Kidney (tissue), 14 donors: Measurements from ENCODE around the gene TSPAN1. TPM values are rescaled to one million over a fixed set of nuclear protein-coding genes. Genes with fewer than 3 reads are reported as not detected.
A peak's percentile ranks its signal among the peaks of the same experiment; 100 is the strongest.

Experiments
- DNase-seq, 5 donors: peaks; one replicate each; pipeline ENCODE4 v3.0.0-alpha.2; 2013 to 2020
- FAIRE-seq: peaks from 2 replicates; lab custom pipeline; 2012; peaks lifted over from hg19 to GRCh38; lab: Jason Lieb, UNC
- H3K27ac ChIP-seq, 2 donors: one replicate each; pipeline ENCODE4 v1.7.0; 2013; ENCODE audit warnings: low read depth in 2 of 2, low read length in 2 of 2, inconsistent platforms in 1 of 2
- H3K27me3 ChIP-seq: one replicate; pipeline ENCODE4 v1.7.1; 2013; ENCODE audit warnings: low read length, inconsistent platforms; ENCODE audit not compliant: control insufficient read depth, insufficient read depth
- H3K36me3 ChIP-seq, 3 donors: one replicate each; pipeline versions ENCODE4 v1.7.0 to v1.7.1; 2013; ENCODE audit warnings: low read length in 3 of 3, control low read depth in 1 of 3, inconsistent platforms in 1 of 3; ENCODE audit not compliant: insufficient read depth in 3 of 3, control insufficient read depth in 2 of 3
- H3K4me1 ChIP-seq, 3 donors: one replicate each; pipeline versions ENCODE4 v1.7.0 to v1.7.1; 2013; ENCODE audit warnings: low read length in 3 of 3, inconsistent platforms in 1 of 3, low read depth in 1 of 3; ENCODE audit not compliant: control insufficient read depth in 2 of 3, insufficient read depth in 2 of 3
- H3K4me3 ChIP-seq, 3 donors: one replicate each; pipeline versions ENCODE4 v1.7.0 to v1.8.1; 2013; ENCODE audit warnings: low read length in 3 of 3, control low read depth in 1 of 3, inconsistent platforms in 1 of 3
- H3K9ac ChIP-seq, 3 donors: one replicate each; pipeline versions ENCODE4 v1.7.0 to v1.7.1; 2013; ENCODE audit warnings: low read length in 3 of 3, control low read depth in 1 of 3, inconsistent platforms in 1 of 3
- H3K9me3 ChIP-seq, 3 donors: one replicate each; pipeline versions ENCODE4 v1.7.0 to v1.7.1; 2013; ENCODE audit warnings: low read length in 3 of 3, control low read depth in 1 of 3, inconsistent platforms in 1 of 3; ENCODE audit not compliant: control insufficient read depth in 2 of 3, insufficient read depth in 1 of 3
- CTCF ChIP-seq: IDR thresholded peaks from 3 replicates; pipeline ENCODE4 v1.5.1; 2012; ENCODE audit warnings: mild to moderate bottlenecking, moderate library complexity, borderline replicate concordance; ENCODE audit not compliant: insufficient read depth; ENCODE audit errors: extremely low read depth
- intact Hi-C: fragments of 100-400 bp; cut with DNase I; formaldehyde crosslinking; loops from one replicate; pipeline ENCODE4 v1.11.1; 2022
- polyA plus RNA-seq: library from polyadenylated mRNA; stranded (reverse); fragments of 350-450 nt; fragmentation: Illumina TruSeq; extraction: RNeasy Lipid Tissue Mini Kit (QIAGEN cat#74804); gene quantifications from one replicate; pipeline ENCODE4 v1.2.3, GENCODE V29; 2014; ENCODE audit warnings: low read depth, low replicate concordance; ENCODE audit not compliant: insufficient read depth
- total RNA-seq: library from RNA; stranded (reverse); fragmentation: NEBNext Ultra II Directional; extraction: Animal tissue kit (Norgen Biotek cat#: 25700); gene quantifications from one replicate; pipeline ENCODE4 v1.2.1, GENCODE V29; 2021
- donor health status: control.
- donor health status: control.
- donor health status: control.
- donor health status: control.
- donor health status: control.
- donor health status: DM: yes; HTN: yes; CAD: no.
- donor health status: Normal renal cell carcinoma (clear cell type).

Gene TSPAN1
- total and polyA plus RNA-seq, 2 donors from 2014 or later, result 518 to 578 TPM

- intact Hi-C loops, result loop anchor here (5.0 kb wide), 1 partner anchor 139 kb away; no protein-coding TSS in a partner anchor
- FAIRE-seq, result no peak
- peaks cover 0 to 3% (median 0%) of the 10 kb centered on the region in 3 donors for H3K36me3 ChIP-seq
- H3K9me3 ChIP-seq, result no peaks in the 10 kb centered on the region
- no peak for TF ChIP-seq CTCF
- peak overlapping the region in 2 of 3 donors; percentile 60 to 66 for H3K4me3 ChIP-seq
- no peaks in the 10 kb centered on the region for H3K27me3 ChIP-seq
- peak overlapping the region; percentile 80 to 92 for H3K27ac ChIP-seq
- peak in 3 of 5 donors; percentile 45 to 79 (median 76) for DNase-seq
- H3K9ac ChIP-seq, result peak overlapping the region in 2 of 3 donors; percentile 57 to 78
- peaks cover 2 to 43% (median 39%) of the 10 kb centered on the region in 3 donors for H3K4me1 ChIP-seq
Observed at GRCh38 chr1:46181343-46182260, 6.7 kb downstream of the TSPAN1 start.

- intact Hi-C loops, result loop anchor here (5.0 kb wide), 1 partner anchor 141 kb away; no protein-coding TSS in a partner anchor
- Histone ChIP-seq H3K4me3 (peak overlapping the region in 1 of 3 donors; percentile 28), H3K9ac (peak overlapping the region in 1 of 3 donors; percentile 67), H3K27me3 (no peaks in the 10 kb centered on the region), H3K9me3 (no peaks in the 10 kb centered on the region), H3K4me1 (peaks cover 2 to 57% (median 46%) of the 10 kb centered on the region in 3 donors), H3K27ac (peak overlapping the region; percentile 92 to 94), H3K36me3 (peaks cover 0 to 3% (median 0%) of the 10 kb centered on the region in 3 donors)
- no peak for TF ChIP-seq CTCF
- FAIRE-seq (no peak), DNase-seq (peak; percentile 44 to 90 (median 67))
Observed at GRCh38 chr1:46183079-46183847, 8.4 kb downstream of the TSPAN1 start.

- FAIRE-seq, result no peak
- intact Hi-C loops, result loop anchor here (5.0 kb wide), 1 partner anchor 142 kb away; no protein-coding TSS in a partner anchor
Observed at GRCh38 chr1:46183926-46184557, 9.2 kb downstream of the TSPAN1 start.

More at GRCh38 chr1:46183926-46184557, 9.2 kb downstream of the TSPAN1 start:
- Histone ChIP-seq H3K9ac (peak overlapping the region in 2 of 3 donors; percentile 35 to 67), H3K4me1 (peaks cover 2 to 64% (median 46%) of the 10 kb centered on the region in 3 donors), H3K36me3 (peaks cover 0 to 11% (median 0%) of the 10 kb centered on the region in 3 donors), H3K27me3 (no peaks in the 10 kb centered on the region), H3K27ac (peak overlapping the region; percentile 92 to 94), H3K4me3 (peak overlapping the region in 1 of 3 donors; percentile 3), H3K9me3 (no peaks in the 10 kb centered on the region)
- TF ChIP-seq CTCF, result no peak
- DNase-seq, result peak in 1 of 5 donors; percentile 28
